OCI-LY7 (cell line): ENCODE measurements around the gene ZMYND19. TPM values are rescaled to one million over a fixed set of nuclear protein-coding genes. Genes with fewer than 3 reads are reported as not detected.

Source experiments
- BruUV-seq: library from RNA; stranded (reverse); fragments of 400-500 nt; replicated peaks from 2 replicates; lab custom pipeline; 2021; lab: Mats Ljungman, UMichigan
- CTCF ChIA-PET: fragments of 300-600 bp; sonication (Branson Sonifier 250); formaldehyde crosslinking; loops from one replicate; lab custom pipeline; 2022; ENCODE audit warnings: antibody characterized with exemption; ENCODE audit not compliant: unreplicated experiment; lab: Charles Lee
- POLR2A ChIA-PET: fragments of 300-600 bp; sonication (Branson Sonifier 250); formaldehyde crosslinking; loops from one replicate; lab custom pipeline; 2022; ENCODE audit warnings: antibody characterized with exemption; lab: Charles Lee
- DNase-seq: peaks from one replicate; pipeline ENCODE4 v3.0.0-alpha.2; 2015; ENCODE audit warnings: low spot score
- H2AFZ ChIP-seq: fragments of 200-600 bp; sonication (generic), shearing (Covaris generic); 2 replicates; pipeline ENCODE4 v1.6.1; 2014; ENCODE audit warnings: mild to moderate bottlenecking, antibody characterized with exemption, low read length, moderate library complexity
- H3K27ac ChIP-seq: fragments of 200-600 bp; sonication (generic); 2 replicates; pipeline ENCODE4 v1.5.1; 2014; ENCODE audit warnings: mixed run types, low read depth, mild to moderate bottlenecking, moderate library complexity, low read length, inconsistent platforms; ENCODE audit not compliant: poor library complexity, severe bottlenecking
- H3K36me3 ChIP-seq: fragments of 200-600 bp; sonication (generic); 2 replicates; pipeline ENCODE4 v1.6.1; 2014; ENCODE audit warnings: mild to moderate bottlenecking, antibody characterized with exemption, low read length, moderate library complexity, mixed read lengths; ENCODE audit not compliant: insufficient read depth
- H3K4me1 ChIP-seq: fragments of 200-600 bp; sonication (generic); 2 replicates; pipeline ENCODE4 v1.5.1; 2014; ENCODE audit warnings: mild to moderate bottlenecking, low read length; ENCODE audit not compliant: insufficient read depth, poor library complexity, severe bottlenecking
- H3K4me2 ChIP-seq: fragments of 200-600 bp; sonication (generic); 2 replicates; pipeline ENCODE4 v1.6.1; 2014; ENCODE audit warnings: mild to moderate bottlenecking, low read length
- H3K4me3 ChIP-seq: fragments of 200-600 bp; sonication (generic); 2 replicates; pipeline ENCODE4 v1.5.1; 2014; ENCODE audit warnings: mild to moderate bottlenecking, low read depth, low read length; ENCODE audit not compliant: poor library complexity, severe bottlenecking
- H3K79me2 ChIP-seq: fragments of 200-600 bp; sonication (generic); 2 replicates; pipeline ENCODE4 v1.6.1; 2016; ENCODE audit warnings: low read depth, mild to moderate bottlenecking, low read length, moderate library complexity, mixed read lengths; ENCODE audit not compliant: insufficient read depth
- H3K9me2 ChIP-seq: fragments of 200-600 bp; sonication (generic); 2 replicates; pipeline ENCODE4 v1.6.1; 2016; ENCODE audit warnings: mild to moderate bottlenecking, low read length, mixed read lengths; ENCODE audit not compliant: insufficient read depth
- H3K9me3 ChIP-seq: fragments of 200-600 bp; sonication (generic); 2 replicates; pipeline ENCODE4 v1.6.1; 2014; ENCODE audit warnings: mild to moderate bottlenecking, mixed run types, low read length, mixed read lengths
- H4K20me1 ChIP-seq: fragments of 200-600 bp; sonication (generic); 2 replicates; pipeline ENCODE4 v1.6.1; 2014; ENCODE audit warnings: mild to moderate bottlenecking, antibody characterized with exemption, low read length, moderate library complexity, mixed read lengths; ENCODE audit not compliant: insufficient read depth
- CTCF ChIP-seq: fragments of 200-600 bp; sonication (generic); conservative IDR thresholded peaks from 2 replicates; pipeline ENCODE4 v1.5.1; 2014; ENCODE audit warnings: mild to moderate bottlenecking, antibody characterized with exemption, low read length, moderate library complexity, mixed read lengths
- EZH2phosphoT487 ChIP-seq: fragments of 200-600 bp; sonication (generic); IDR thresholded peaks from 2 replicates; pipeline ENCODE4 v1.6.1; 2018; ENCODE audit warnings: low read depth, borderline replicate concordance, mild to moderate bottlenecking, mixed run types, antibody characterized with exemption, low read length, moderate library complexity, mixed read lengths
- intact Hi-C: fragments of 100-400 bp; cut with micrococcal nuclease; formaldehyde crosslinking; loops from one replicate; pipeline ENCODE4 v1.10.0; 2022; ENCODE audit not compliant: unreplicated experiment
- total RNA-seq, 2 experiments: library from RNA; depleted of rRNA in 1 of 2; stranded (reverse); fragments of >200 nt in 1 of 2; shearing (Covaris generic) in 1 of 2; gene quantifications; 2 replicates each; pipeline ENCODE4 v1.2.3, GENCODE V29; 2014 to 2022

ZMYND19 gene
- total RNA-seq, 2 experiments from 2014 or later: 48.4 to 65.8 TPM

GRCh38 chr9:137638680-137639079 lies 48.4 kb upstream of the ZMYND19 start:
- ChIA-PET POLR2A (interaction anchor here (0.8 kb wide), 1 partner anchor 23 kb away, joined by 3 read pairs; no protein-coding TSS in a partner anchor), CTCF (no interaction called here)
- peaks cover 100% of the 10 kb centered on the region for H3K79me2 ChIP-seq
- intact Hi-C loops: no loop called here
- peak overlapping the region; percentile 63 for H3K4me2 ChIP-seq
- 0 out of 2 replicates have a peak, but pooled peaks cover 13% of the 10 kb centered on the region for H4K20me1 ChIP-seq
- no peak overlapping the region for H3K27ac ChIP-seq
- no peaks in the 10 kb centered on the region for H3K9me2 ChIP-seq
- DNase-seq: no peak
- H2AFZ ChIP-seq: no peak overlapping the region
- peaks cover 61% of the 10 kb centered on the region for H3K36me3 ChIP-seq
- peaks cover 44% of the 10 kb centered on the region for H3K4me1 ChIP-seq
- H3K9me3 ChIP-seq: no peaks in the 10 kb centered on the region
- TF ChIP-seq CTCF: no peak
- TF ChIP-seq EZH2phosphoT487: no peak
- H3K4me3 ChIP-seq: peak overlapping the region; percentile 31
- no TSS peak for BruUV-seq

- POLR2A ChIA-PET: interaction anchor here (0.7 to 1.6 kb wide), 5 partner anchors 12 to 589 kb away, joined by 3 to 6 read pairs (median 3); no protein-coding TSS in a partner anchor
- H3K4me3 ChIP-seq: no peak overlapping the region
- intact Hi-C loops: no loop called here
- no peak for DNase-seq
- peaks cover 100% of the 10 kb centered on the region for H3K79me2 ChIP-seq
- TF ChIP-seq CTCF (no peak), EZH2phosphoT487 (no peak)
- peaks cover 40% of the 10 kb centered on the region for H3K36me3 ChIP-seq
- no TSS peak for BruUV-seq
- CTCF ChIA-PET: no interaction called here
- H3K9me2 ChIP-seq: no peaks in the 10 kb centered on the region
- peak overlapping the region; percentile 26 for H3K27ac ChIP-seq
- H3K9me3 ChIP-seq: no peaks in the 10 kb centered on the region
- peaks cover 69% of the 10 kb centered on the region for H3K4me1 ChIP-seq
- H3K4me2 ChIP-seq: peak overlapping the region; percentile 77
- peaks cover 18% of the 10 kb centered on the region; the same call in 1 of the 2 replicates for H4K20me1 ChIP-seq
- H2AFZ ChIP-seq: no peak overlapping the region
These were observed 43.7 kb upstream of the ZMYND19 start for GRCh38 chr9:137634016-137634415.
